GM13977 (cell line): Measurements from ENCODE around the gene TMEM63B.
"Not testable (repeated sequence)": the region's sequence is repeated elsewhere in the genome, so short reads cannot be mapped to it uniquely, and the experiment has no call there.

Source experiments
- DNase-seq: peaks from one replicate; pipeline ENCODE4 v3.0.0; 2012; ENCODE audit warnings: low spot score
- CTCF ChIP-seq: IDR thresholded peaks from 2 replicates; pipeline ENCODE4 v1.5.1; 2012; ENCODE audit warnings: mild to moderate bottlenecking, control low read depth; ENCODE audit not compliant: insufficient read depth; ENCODE audit errors: extremely low read depth, missing control alignments
- in situ Hi-C: fragments of 300-500 bp; cut with MboI; formaldehyde crosslinking; loops from one replicate; pipeline ENCODE4 v1.12.0; 2022; ENCODE audit warnings: low sequenced_read_pairs, low pct_unique_long_range_greater_than_20kb, mixed read lengths, inconsistent platforms; ENCODE audit not compliant: unreplicated experiment

TMEM63B gene

DNA sequence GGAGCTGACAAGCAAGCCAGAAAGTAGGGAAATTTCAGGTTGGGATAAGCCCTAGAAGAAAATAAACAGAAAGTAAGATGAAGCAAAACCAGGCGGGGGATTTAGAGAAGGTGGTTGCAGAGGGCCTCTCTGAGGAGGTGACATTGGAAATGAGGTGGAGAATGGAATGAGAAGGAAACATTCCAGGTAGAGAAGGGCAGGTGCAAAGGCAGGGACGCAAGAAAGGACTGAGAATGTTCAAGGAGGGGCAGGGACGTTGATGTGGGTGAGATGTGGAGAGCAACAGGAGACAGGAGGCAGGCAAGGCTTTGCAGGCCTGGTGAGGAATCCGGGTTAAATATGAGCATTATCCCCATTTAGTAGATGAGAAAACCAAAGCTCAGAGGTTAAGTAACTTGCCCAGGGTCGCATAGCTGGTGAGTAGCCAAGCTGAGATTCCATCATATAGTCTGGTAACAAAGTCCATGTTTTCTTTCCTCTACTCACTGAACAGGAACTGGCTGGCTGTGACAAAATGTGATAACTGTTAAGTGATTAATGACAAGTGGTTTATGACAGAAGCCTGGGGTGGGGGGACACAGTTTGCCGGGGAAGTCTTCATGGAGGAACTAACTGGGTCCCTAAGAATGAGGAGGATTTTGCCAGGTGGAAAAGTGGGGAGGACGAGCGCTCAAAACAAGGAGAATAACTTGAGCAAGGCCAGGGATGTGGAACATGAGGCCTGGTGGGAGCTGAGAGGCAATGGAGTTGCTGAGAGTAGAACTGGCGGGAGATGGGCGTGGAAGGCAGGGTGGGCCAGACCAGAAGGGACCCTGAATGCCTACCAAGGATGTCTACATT, 32.7 kb upstream of the TMEM63B start:
- no peak for DNase-seq
- in situ Hi-C loops = no loop called here
- no peak for TF ChIP-seq CTCF

DNA sequence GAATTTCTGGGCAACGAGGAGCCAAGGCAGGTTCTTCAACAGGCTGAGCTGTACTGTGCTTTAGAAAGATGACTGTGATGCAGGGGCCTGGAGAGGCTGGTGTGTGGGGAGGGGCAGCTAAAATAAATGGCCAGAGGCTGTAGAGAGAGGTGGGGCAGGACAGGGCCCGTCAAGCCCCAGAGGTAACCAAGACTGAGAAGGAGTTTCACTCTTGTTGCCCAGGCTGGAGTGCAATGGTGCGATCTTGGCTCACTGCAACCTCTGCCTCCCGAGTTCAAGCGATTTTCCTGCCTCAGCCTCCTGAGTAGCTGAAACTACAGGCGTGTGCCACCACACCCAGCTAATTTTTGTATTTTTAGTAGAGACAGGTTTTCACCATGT, 32.1 kb upstream of the TMEM63B start:
- DNase-seq, in situ Hi-C loops: not testable (repeated sequence)

- in situ Hi-C loops = no loop called here
- peak; percentile 91 for TF ChIP-seq CTCF
- peak; percentile 88 for DNase-seq
These were observed 30.7 kb upstream of the TMEM63B start for GRCh38 chr6:44096612-44097011.

DNA sequence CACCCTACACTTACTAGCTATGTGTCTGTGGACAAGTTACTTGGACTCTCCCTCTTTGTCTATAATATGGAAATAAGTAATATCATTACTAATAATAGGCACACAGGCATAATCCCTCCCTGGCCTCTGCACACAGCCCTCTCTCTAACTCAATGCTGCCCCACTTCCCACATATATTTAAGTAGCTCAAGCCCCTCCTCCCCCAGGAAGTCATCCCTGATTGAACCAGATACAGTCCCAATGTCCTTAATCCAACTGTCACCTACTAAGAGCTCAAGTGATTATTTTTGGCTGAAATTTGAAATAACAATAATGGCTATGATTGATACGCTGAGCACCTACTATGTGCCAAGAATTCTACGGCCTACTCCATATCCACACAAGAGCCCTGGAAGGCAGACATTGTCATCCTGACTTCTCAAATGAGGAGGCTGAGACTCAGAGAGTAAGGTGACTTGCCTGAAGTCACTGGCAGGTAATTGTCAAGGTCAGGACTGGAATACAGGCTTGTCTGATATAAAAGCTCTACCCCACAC, 29.5 kb upstream of the TMEM63B start:
- in situ Hi-C loops = no loop called here
- DNase-seq = no peak
- no peak for TF ChIP-seq CTCF

- in situ Hi-C loops = no loop called here
These were observed 28.2 kb upstream of the TMEM63B start for GRCh38 chr6:44099192-44099591.

DNA sequence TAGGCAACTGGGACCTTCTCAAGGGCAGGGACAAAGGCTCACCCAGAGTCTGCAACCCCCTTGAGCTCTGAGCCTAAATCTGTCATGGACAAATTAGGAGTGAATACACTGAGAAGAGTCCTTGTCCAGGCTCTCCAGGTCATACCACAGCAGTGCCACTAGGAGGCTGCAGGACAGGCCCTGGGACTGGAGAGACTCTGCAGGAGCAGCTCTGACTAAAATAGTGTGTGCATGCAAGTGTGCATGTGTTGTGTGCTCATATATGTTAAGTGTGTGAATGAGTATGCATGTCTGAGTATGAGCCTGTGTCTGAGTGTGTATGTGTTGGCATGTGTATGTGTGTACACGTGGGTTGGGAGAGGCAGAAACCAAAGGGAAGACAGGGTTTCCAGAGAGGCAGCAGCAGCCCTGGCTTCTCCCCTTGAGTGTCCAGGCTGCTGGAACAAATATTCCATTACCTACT, 27.2 kb upstream of the TMEM63B start:
- in situ Hi-C loops = no loop called here
- DNase-seq = no peak
- TF ChIP-seq CTCF = peak; percentile 45

More at GRCh38 chr6:44099192-44099591, 28.2 kb upstream of the TMEM63B start:
- no peak for DNase-seq
- TF ChIP-seq CTCF = no peak

- no peak for TF ChIP-seq CTCF
- in situ Hi-C loops = no loop called here
- DNase-seq = no peak
These were observed 25.5 kb upstream of the TMEM63B start for GRCh38 chr6:44101832-44102231.
